IMR-90 (cell line): ENCODE measurements around the gene CMTM8.

ENCODE experiments used
- ELK1 ChIP-seq: fragments of 150-350 bp; IDR thresholded peaks from 2 replicates; pipeline ENCODE4 v1.6.1; 2016; ENCODE audit warnings: low read depth, mild to moderate bottlenecking, low read length, moderate library complexity, borderline replicate concordance
- POLR2A ChIP-seq: IDR thresholded peaks from 2 replicates; pipeline ENCODE4 v1.6.1; 2012; ENCODE audit warnings: mild to moderate bottlenecking, low read depth, low read length
- TF ChIP-seq, protein P1 (sequence below): conservative IDR thresholded peaks from 2 replicates; pipeline ENCODE4 v1.5.1; 2012; ENCODE audit warnings: mild to moderate bottlenecking, low read depth, low read length, improper control_type of control experiment

DNA sequence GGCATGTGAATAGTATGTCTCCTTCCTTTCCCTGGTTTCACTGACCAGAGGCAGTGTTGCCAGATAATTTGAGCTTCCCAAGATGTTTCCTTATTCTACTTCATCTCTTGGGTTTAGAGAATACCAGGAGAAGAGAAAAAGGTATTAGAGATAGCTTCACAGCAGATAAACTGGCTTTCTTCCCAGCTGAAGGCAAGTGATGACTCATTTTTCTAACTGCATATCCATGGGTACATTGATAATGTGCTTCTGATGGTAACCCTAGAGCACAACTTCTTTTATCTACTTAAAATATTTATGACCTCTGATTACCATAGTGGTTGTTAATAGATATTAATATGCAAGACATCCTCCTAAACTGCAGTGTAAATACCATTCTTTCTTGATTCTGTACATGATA, 34.6 kb upstream of the CMTM8 start:
- TF ChIP-seq, protein P1, sequence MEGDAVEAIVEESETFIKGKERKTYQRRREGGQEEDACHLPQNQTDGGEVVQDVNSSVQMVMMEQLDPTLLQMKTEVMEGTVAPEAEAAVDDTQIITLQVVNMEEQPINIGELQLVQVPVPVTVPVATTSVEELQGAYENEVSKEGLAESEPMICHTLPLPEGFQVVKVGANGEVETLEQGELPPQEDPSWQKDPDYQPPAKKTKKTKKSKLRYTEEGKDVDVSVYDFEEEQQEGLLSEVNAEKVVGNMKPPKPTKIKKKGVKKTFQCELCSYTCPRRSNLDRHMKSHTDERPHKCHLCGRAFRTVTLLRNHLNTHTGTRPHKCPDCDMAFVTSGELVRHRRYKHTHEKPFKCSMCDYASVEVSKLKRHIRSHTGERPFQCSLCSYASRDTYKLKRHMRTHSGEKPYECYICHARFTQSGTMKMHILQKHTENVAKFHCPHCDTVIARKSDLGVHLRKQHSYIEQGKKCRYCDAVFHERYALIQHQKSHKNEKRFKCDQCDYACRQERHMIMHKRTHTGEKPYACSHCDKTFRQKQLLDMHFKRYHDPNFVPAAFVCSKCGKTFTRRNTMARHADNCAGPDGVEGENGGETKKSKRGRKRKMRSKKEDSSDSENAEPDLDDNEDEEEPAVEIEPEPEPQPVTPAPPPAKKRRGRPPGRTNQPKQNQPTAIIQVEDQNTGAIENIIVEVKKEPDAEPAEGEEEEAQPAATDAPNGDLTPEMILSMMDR = no peak
- no peak for TF ChIP-seq POLR2A
- TF ChIP-seq ELK1 = no peak
